ENCODE data around the gene RAD51B. TPM values are rescaled to one million over a fixed set of nuclear protein-coding genes. Genes with fewer than 3 reads are reported as not detected.

Gene RAD51B
- total RNA-seq, 1 experiment from 2014 or later: 8.5 TPM

DNA sequence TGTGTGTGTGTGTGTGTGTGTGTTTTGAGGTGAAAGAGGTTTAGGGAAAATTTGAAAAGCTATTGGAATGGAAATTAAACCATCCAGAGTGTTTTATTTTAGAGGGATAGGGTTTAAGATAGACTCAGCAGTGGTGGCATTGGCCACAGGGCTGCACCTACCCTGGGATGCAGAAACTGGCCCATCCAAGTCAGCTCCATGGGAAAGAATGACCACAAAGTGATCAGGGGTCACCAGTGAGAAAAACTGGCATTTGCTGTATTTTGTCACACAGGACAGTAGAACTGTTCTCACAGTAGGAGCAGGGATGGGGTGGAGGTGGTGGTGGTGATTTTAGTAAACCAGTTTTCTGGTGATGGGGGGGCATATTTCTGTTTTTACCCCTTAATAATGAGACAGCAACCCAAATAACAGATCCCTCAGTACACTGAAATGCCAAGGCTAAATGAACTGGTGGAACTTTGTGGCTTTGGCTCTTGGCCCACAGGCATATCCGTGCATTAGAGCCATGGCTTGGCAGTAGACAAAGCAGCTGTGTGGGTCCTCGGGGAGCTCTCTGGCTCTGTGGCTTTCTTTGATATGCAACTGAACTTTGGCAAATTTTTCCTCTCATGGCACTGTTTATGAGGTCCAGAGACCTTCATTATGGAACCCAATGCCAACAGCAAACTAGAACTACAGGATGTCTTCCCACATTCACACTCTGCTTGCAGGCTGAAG is 625.0 kb downstream of the RAD51B start:
- CTCF ChIA-PET: interaction anchor here (1.0 kb wide), 1 partner anchor 79 kb away, joined by 5 read pairs; no protein-coding TSS in a partner anchor

DNA sequence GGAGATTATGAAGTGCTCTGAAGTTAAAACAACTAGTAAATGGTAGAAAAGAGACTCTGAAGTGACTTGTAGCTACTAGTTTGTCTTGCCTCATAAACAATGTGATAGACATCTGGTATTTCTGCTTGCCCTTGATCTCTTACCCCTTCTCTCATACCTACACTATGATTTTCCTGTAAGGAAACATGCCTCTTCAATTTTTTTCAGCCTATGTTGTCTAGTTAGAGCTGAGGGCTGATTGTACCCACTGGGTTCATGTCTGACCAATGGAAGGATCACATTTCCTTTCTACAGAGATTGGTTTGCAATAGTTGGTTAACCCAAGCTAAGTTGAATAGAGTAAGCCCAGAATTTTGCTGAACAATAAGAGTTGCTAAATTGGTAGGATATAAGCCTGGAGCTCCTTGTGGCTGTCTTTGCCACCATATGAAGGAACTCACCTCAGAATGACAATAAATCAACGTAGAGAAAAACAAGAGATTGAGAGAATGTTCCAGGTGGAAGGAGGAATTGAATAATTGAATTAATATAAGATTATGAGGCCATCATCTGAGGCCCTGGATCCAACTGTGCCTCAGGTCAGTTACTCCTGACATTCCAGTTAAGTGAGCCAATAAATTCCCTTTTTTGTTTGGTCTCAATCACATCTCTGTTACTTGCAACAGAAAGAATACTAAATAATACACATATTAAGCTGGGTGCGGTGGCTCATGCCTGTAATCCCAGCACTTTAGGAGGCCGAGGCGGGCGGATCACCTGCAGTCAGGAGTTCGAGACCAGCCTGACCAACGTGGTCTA is 626.9 kb downstream of the RAD51B start:
- H3K4me1 ChIP-seq (ENCODE audit: control insufficient read depth, insufficient read depth, low read length): no peaks in the 10 kb centered on the region
- no peak overlapping the region for H3K27ac ChIP-seq (ENCODE audit: low read length)
- H3K4me3 ChIP-seq (ENCODE audit: low read depth in 2 of 2, low read length in 2 of 2): no peak overlapping the region
- TF ChIP-seq, protein P1, sequence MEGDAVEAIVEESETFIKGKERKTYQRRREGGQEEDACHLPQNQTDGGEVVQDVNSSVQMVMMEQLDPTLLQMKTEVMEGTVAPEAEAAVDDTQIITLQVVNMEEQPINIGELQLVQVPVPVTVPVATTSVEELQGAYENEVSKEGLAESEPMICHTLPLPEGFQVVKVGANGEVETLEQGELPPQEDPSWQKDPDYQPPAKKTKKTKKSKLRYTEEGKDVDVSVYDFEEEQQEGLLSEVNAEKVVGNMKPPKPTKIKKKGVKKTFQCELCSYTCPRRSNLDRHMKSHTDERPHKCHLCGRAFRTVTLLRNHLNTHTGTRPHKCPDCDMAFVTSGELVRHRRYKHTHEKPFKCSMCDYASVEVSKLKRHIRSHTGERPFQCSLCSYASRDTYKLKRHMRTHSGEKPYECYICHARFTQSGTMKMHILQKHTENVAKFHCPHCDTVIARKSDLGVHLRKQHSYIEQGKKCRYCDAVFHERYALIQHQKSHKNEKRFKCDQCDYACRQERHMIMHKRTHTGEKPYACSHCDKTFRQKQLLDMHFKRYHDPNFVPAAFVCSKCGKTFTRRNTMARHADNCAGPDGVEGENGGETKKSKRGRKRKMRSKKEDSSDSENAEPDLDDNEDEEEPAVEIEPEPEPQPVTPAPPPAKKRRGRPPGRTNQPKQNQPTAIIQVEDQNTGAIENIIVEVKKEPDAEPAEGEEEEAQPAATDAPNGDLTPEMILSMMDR (IDR thresholded peaks at IDR 0.05): no peak
- no peak for TF ChIP-seq TCF7L2 (IDR thresholded peaks at IDR 0.05; ENCODE audit: low read depth, low read length)
- TF ChIP-seq POLR2AphosphoS5 (IDR thresholded peaks at IDR 0.05; ENCODE audit: low read depth, low read length): no peak
- TF ChIP-seq, protein P2, sequence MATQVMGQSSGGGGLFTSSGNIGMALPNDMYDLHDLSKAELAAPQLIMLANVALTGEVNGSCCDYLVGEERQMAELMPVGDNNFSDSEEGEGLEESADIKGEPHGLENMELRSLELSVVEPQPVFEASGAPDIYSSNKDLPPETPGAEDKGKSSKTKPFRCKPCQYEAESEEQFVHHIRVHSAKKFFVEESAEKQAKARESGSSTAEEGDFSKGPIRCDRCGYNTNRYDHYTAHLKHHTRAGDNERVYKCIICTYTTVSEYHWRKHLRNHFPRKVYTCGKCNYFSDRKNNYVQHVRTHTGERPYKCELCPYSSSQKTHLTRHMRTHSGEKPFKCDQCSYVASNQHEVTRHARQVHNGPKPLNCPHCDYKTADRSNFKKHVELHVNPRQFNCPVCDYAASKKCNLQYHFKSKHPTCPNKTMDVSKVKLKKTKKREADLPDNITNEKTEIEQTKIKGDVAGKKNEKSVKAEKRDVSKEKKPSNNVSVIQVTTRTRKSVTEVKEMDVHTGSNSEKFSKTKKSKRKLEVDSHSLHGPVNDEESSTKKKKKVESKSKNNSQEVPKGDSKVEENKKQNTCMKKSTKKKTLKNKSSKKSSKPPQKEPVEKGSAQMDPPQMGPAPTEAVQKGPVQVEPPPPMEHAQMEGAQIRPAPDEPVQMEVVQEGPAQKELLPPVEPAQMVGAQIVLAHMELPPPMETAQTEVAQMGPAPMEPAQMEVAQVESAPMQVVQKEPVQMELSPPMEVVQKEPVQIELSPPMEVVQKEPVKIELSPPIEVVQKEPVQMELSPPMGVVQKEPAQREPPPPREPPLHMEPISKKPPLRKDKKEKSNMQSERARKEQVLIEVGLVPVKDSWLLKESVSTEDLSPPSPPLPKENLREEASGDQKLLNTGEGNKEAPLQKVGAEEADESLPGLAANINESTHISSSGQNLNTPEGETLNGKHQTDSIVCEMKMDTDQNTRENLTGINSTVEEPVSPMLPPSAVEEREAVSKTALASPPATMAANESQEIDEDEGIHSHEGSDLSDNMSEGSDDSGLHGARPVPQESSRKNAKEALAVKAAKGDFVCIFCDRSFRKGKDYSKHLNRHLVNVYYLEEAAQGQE (IDR thresholded peaks at IDR 0.05; ENCODE audit: insufficient read depth in 1 of 2, low read depth in 2 of 2, low read length in 1 of 2): no peak
- TF ChIP-seq SIN3A (IDR thresholded peaks at IDR 0.05; ENCODE audit: borderline replicate concordance, insufficient read depth, low read depth, low read length): no peak
- POLR2A ChIA-PET: no interaction called here
- DNase-seq (ENCODE audit: low read depth, low spot score) (no peak), ATAC-seq (no peak)
- in situ Hi-C loops (cut with HindIII; ENCODE audit: low pct_unique_long_range_greater_than_20kb, low sequenced_read_pairs): no loop called here
- intact Hi-C loops (cut with micrococcal nuclease; ENCODE audit: unreplicated experiment): no loop called here
- no TSS peak for BruUV-seq (replicated peaks)
- no peaks in the 10 kb centered on the region for H3K9me3 ChIP-seq (ENCODE audit: control insufficient read depth, insufficient read depth, low read depth, low read length)
- no peaks in the 10 kb centered on the region for H3K27me3 ChIP-seq (ENCODE audit: control insufficient read depth, insufficient read depth, low read length)
- CTCF ChIA-PET: no interaction called here
- H3K36me3 ChIP-seq (ENCODE audit: control insufficient read depth, insufficient read depth, low read length): no peaks in the 10 kb centered on the region

More for the DNA sequence above, 625.0 kb downstream of the RAD51B start:
- no peak overlapping the region for H3K27ac ChIP-seq (ENCODE audit: low read length)
- no peaks in the 10 kb centered on the region for H3K9me3 ChIP-seq (ENCODE audit: control insufficient read depth, insufficient read depth, low read depth, low read length)
- in situ Hi-C loops (cut with HindIII; ENCODE audit: low pct_unique_long_range_greater_than_20kb, low sequenced_read_pairs) (no loop called here), intact Hi-C loops (cut with micrococcal nuclease; ENCODE audit: unreplicated experiment) (no loop called here)
- no peak for ATAC-seq
- POLR2A ChIA-PET: interaction anchor here (0.7 kb wide), 1 partner anchor 13 kb away, joined by 9 read pairs; no protein-coding TSS in a partner anchor
- BruUV-seq (replicated peaks): no TSS peak
- no peak overlapping the region for H3K4me3 ChIP-seq (ENCODE audit: low read depth in 2 of 2, low read length in 2 of 2)
- H3K4me1 ChIP-seq (ENCODE audit: control insufficient read depth, insufficient read depth, low read length): no peaks in the 10 kb centered on the region
- H3K27me3 ChIP-seq (ENCODE audit: control insufficient read depth, insufficient read depth, low read length): no peaks in the 10 kb centered on the region
- DNase-seq (ENCODE audit: low read depth, low spot score): no peak
- TF ChIP-seq SIN3A (IDR thresholded peaks at IDR 0.05; ENCODE audit: borderline replicate concordance, insufficient read depth, low read depth, low read length): no peak
- TF ChIP-seq, protein P2 (IDR thresholded peaks at IDR 0.05; ENCODE audit: insufficient read depth in 1 of 2, low read depth in 2 of 2, low read length in 1 of 2): no peak
- no peak for TF ChIP-seq TCF7L2 (IDR thresholded peaks at IDR 0.05; ENCODE audit: low read depth, low read length)
- TF ChIP-seq, protein P1 (IDR thresholded peaks at IDR 0.05): no peak
- TF ChIP-seq POLR2AphosphoS5 (IDR thresholded peaks at IDR 0.05; ENCODE audit: low read depth, low read length): no peak
- no peaks in the 10 kb centered on the region for H3K36me3 ChIP-seq (ENCODE audit: control insufficient read depth, insufficient read depth, low read length)
